ENCODE results near the gene PSAP.
"Not testable (repeated sequence)": the region's sequence is repeated elsewhere in the genome, so short reads cannot be mapped to it uniquely, and the experiment has no call there.

Gene PSAP

GRCh38 chr10:71874680-71875354 lies 23.8 kb upstream of the PSAP start:
- DNase-seq (ENCODE audit: low read depth in 3 of 3, low spot score in 1 of 3): not testable (repeated sequence)

- DNase-seq (ENCODE audit: low read depth in 3 of 3, low spot score in 1 of 3): no peak
These were observed 22.6 kb upstream of the PSAP start for GRCh38 chr10:71873582-71874211.

GRCh38 chr10:71869601-71870000 lies 18.6 kb upstream of the PSAP start:
- DNase-seq (ENCODE audit: low read depth in 3 of 3, low spot score in 1 of 3): not testable (repeated sequence)

DNA sequence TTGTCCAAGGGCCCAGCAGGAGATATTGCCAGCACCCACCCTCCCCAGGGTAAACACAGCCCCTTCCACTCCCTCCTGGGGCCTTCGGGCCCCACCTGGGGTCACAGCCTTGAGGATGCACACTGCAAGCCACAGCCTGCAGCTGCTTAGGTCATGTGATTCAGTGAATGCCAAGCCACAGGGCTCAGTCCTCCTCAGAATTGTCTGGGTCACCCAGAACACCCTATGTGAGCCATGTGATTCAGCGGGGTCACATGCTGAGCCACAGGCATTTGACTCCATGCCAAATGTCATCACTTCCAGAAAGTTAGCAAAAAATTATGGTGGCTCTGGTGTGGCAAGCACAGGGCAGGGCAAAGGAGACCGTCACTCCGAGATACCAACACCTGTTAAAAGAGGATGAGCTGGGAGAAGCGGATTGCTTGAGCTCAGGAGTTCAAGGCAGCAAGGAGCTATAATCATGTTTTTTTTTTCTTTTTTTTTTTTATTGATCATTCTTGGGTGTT lies 17.2 kb upstream of the PSAP start:
- no peak for DNase-seq (ENCODE audit: low read depth in 3 of 3, low spot score in 1 of 3)

GRCh38 chr10:71865561-71866041 lies 14.6 kb upstream of the PSAP start:
- no peak for DNase-seq (ENCODE audit: low read depth in 3 of 3, low spot score in 1 of 3)

DNA sequence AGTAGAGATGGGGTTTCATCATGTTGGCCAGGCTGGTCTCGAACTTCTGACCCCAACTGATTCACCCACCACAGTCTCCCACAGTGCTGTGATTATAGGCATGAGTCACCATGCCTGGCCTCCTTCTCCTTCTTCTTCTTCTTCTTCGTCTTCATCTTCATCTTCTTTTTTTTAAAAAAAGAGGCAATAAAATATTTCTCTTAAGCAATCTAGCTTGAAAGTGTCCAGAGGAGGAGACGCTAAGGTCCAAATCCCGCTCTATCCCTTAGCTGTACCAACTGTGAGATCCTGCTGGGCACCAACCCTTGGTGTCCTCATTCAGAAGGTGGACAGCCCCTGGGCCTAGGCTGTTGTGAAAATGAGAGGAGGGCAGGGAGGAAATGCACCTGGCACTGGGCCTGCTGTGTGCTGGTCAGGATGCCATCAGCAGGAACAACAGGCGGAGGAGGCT lies 13.9 kb upstream of the PSAP start:
- DNase-seq (ENCODE audit: low read depth in 3 of 3, low spot score in 1 of 3): no peak

DNA sequence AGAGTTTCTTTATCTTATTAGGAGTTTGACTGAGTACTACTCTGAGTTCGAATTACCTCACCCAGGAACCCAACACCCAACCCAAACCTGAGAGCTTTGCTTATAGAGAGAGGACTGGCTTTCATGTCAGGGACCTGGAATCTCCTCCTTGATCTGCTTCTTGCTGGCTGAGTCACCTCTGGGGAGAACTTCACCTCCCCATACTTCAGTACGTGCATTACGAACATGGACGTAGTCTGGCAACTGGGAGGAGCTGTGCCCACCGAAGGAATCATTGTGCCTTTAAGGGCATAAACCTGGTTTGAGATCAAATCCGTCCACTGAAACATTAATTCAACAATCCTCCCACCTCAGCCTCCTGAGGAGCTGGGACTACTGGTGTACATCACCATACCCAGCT lies 12.2 kb upstream of the PSAP start:
- no peak for DNase-seq (ENCODE audit: low read depth in 3 of 3, low spot score in 1 of 3)

DNA sequence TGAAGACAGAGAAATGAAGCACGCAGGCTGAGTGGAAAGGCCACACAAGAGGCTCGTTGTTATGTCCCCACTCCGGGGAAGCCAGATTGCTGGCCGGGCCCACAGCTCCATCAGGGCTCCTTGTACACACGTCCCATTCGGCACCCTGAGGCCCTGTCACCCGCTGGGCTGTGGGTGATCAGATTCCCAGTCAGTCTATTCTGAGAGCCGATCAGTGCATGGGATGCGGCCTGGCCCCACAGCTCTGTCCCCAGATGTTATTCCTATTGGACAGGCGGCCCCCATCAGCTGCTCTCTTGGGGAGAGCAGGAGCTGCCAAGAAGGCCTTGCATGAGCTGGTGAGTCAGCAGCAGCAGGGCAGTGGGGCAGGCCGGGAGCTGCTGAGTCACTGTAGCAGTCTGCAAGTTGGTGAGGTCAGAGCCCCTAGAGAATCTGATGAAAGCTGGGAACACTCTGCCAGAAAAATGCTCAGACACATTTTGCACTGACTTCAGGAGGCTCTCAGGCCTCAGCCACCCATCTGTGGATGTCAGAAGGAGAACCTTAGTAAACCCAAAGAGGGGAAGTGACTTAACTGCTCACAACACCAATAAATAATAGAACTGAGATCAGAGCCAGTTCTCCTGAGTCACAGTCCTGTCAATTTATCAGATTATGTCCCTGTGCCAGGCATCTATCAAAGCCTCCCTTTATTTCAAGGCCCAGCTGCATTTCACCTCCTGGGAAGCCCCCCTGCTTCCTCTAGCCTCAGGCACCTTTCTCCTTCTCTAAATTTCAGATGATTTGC lies 9.4 kb upstream of the PSAP start:
- DNase-seq (ENCODE audit: low read depth in 3 of 3, low spot score in 1 of 3): no peak

GRCh38 chr10:71857934-71858890 lies 7.2 kb upstream of the PSAP start:
- no peak for DNase-seq (ENCODE audit: low read depth in 3 of 3, low spot score in 1 of 3)

DNA sequence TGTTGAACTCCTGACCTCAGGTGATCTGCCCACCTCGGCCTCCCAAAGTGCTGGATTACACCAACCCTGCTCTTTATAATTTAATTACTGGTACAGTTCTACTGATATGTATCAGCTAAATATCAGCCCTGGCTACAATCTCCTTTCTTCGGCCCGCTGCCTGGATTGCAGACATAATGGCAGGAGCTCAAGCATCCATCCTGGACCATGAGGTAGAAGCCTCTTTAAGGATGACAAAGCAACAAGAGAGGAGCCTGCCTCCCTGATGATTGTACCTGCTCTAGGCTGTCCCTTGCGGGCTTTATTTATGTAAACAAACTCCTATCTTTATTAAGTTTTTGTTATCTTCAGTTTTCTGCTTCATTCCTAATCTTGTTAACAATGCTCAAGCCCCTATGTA lies 5.6 kb upstream of the PSAP start:
- no peak for DNase-seq (ENCODE audit: low read depth in 3 of 3, low spot score in 1 of 3)

DNA sequence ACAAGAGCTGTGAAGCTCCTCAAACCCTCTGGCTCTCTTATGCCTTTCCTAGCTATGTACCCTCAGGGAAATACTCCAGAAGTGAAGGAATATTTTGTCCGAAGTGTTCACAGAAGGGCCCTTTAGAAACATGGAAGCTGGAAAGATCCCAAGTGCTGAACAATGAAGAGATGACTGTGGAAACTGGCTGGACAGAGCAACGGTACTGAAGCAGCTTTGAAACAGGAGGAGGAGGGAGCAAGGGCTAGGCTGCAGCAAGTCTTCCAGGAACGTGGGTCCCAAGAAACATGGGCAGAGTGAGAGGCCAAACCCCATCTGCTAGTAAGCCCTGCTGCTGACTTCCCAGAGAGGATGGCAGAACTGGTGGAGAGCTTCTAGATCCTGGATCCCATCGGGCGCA lies 3.0 kb upstream of the PSAP start:
- DNase-seq (ENCODE audit: low read depth in 3 of 3, low spot score in 1 of 3): no peak

DNA sequence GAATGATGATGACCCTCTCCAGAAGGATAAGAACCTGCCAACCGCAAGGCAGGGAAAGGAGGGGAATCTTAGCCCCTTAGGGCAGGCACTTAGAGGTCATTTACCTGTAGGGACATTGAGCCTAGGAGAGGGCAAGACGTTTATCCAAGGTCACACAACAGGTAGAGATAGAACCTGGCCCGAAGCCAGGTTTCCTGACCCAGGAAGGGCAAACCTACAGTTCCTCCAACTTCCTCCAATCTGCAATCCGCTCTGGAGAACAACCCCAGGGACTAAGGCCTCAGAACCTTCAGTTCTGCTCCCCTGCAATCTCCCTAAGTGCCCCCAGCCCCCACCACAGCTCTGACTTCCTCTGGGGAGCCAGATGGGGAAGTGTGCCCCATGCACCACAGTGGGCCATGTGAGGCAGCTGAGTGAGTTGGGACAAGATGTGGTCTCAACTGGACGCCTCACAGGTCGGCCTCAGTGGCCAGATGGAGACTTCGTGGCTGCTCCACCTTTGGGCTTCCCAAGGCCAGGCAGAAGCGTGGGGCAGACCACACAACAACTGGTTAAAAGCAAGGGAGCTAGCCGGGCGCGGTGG lies 1.4 kb upstream of the PSAP start:
- no peak for DNase-seq (ENCODE audit: low read depth in 3 of 3, low spot score in 1 of 3)

- DNase-seq (ENCODE audit: low read depth in 3 of 3, low spot score in 1 of 3): not testable (repeated sequence)
These were observed 529 bp upstream of the PSAP start for GRCh38 chr10:71851465-71852095.

- DNase-seq (ENCODE audit: low read depth in 3 of 3, low spot score in 1 of 3): no peak
These were observed 869 bp downstream of the PSAP start for GRCh38 chr10:71850021-71850742.

- DNase-seq (ENCODE audit: low read depth in 3 of 3, low spot score in 1 of 3): no peak
These were observed 1.6 kb downstream of the PSAP start for GRCh38 chr10:71849461-71849908.

GRCh38 chr10:71848325-71849275 lies 2.5 kb downstream of the PSAP start:
- no peak for DNase-seq (ENCODE audit: low read depth in 3 of 3, low spot score in 1 of 3)

DNA sequence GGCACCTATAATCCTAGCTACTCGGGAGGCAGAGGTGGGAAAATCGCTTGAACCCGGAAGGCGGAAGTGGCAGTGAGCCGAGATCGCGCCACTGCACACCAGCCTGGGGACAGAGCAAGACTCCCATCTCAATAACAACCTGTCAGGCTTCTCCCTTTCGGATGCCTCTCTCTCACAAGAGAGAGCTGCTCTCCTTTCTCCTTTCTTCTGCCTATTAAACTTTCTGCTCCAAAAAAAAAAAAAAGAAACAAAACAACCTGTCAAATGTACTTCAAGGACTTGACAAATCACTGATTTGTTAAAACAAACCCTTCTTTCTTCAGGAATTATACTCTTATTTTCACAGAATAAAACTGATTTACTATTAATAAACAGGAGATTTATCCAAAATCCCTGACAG lies 3.6 kb downstream of the PSAP start:
- no peak for DNase-seq (ENCODE audit: low read depth in 3 of 3, low spot score in 1 of 3)

GRCh38 chr10:71846816-71847215 lies 4.2 kb downstream of the PSAP start:
- DNase-seq (ENCODE audit: low read depth in 3 of 3, low spot score in 1 of 3): no peak
